H1 (cell line): Measurements from ENCODE around the gene COL6A2. TPM values are rescaled to one million over a fixed set of nuclear protein-coding genes. Genes with fewer than 3 reads are reported as not detected.

Experiments used
- CTCF ChIA-PET: fragments of 300-600 bp; sonication (Branson Sonifier 250); formaldehyde crosslinking; loops from one replicate; lab custom pipeline; 2021; ENCODE audit not compliant: partially characterized antibody; lab: Charles Lee
- POLR2A ChIA-PET: fragments of 300-600 bp; sonication (Branson Sonifier 250); formaldehyde crosslinking; loops from one replicate; lab custom pipeline; 2021; ENCODE audit warnings: inconsistent platforms; ENCODE audit not compliant: partially characterized antibody; lab: Charles Lee
- DNase-seq, 2 experiments: peaks; one replicate each; pipeline versions ENCODE4 v3.0.0 to v3.0.0-alpha.2; 2010 to 2022; ENCODE audit warnings: low spot score in 2 of 2, low read depth in 1 of 2, mixed read lengths in 1 of 2
- FAIRE-seq: peaks from 2 replicates; lab custom pipeline; 2011; peaks lifted over from hg19 to GRCh38; lab: Jason Lieb, UNC
- H2AFZ ChIP-seq: 2 replicates; pipeline ENCODE4 v1.8.1; 2012; ENCODE audit warnings: low read length, inconsistent platforms
- H2AK5ac ChIP-seq: 2 replicates; pipeline ENCODE4 v1.6.1; 2013; ENCODE audit warnings: low read depth, low read length
- H2BK120ac ChIP-seq: replicated peaks from 2 replicates; pipeline ENCODE3; 2013; ENCODE audit warnings: low read depth, low read length, inconsistent platforms
- H2BK12ac ChIP-seq: 2 replicates; pipeline ENCODE4 v1.6.1; 2013; ENCODE audit warnings: low read depth, low read length
- H2BK15ac ChIP-seq: 2 replicates; pipeline ENCODE4 v1.6.1; 2013; ENCODE audit warnings: low read length
- H2BK20ac ChIP-seq: 2 replicates; pipeline ENCODE4 v1.6.1; 2013; ENCODE audit warnings: low read length
- H2BK5ac ChIP-seq: 2 replicates; pipeline ENCODE4 v1.6.1; 2013; ENCODE audit warnings: low read depth, low read length
- H3K14ac ChIP-seq: 2 replicates; pipeline ENCODE4 v1.6.1; 2013; ENCODE audit warnings: inconsistent platforms; ENCODE audit not compliant: insufficient read length
- H3K18ac ChIP-seq: 2 replicates; pipeline ENCODE4 v1.6.1; 2013; ENCODE audit warnings: low read length; ENCODE audit errors: extremely low read depth
- H3K23ac ChIP-seq: 2 replicates; pipeline ENCODE4 v1.6.1; 2013; ENCODE audit warnings: inconsistent platforms; ENCODE audit not compliant: insufficient read length
- H3K23me2 ChIP-seq: 2 replicates; pipeline ENCODE4 v1.6.1; 2013; ENCODE audit warnings: low read depth, low read length
- H3K27ac ChIP-seq: 2 replicates; pipeline ENCODE4 v1.6.1; 2011; ENCODE audit warnings: low read depth, low read length, inconsistent platforms
- H3K27me3 ChIP-seq, 4 experiments: replicated peaks in 1 of 4; 1 replicate in 1 of 4; 2 replicates in 3 of 4; pipeline versions ENCODE4 v1.6.1 to v1.8.1; 2011 to 2013; ENCODE audit warnings: low read length in 3 of 4, mild to moderate bottlenecking in 3 of 4, inconsistent platforms in 2 of 4, mixed read lengths in 2 of 4, moderate library complexity in 1 of 4; ENCODE audit not compliant: control insufficient read depth in 3 of 4, insufficient read depth in 3 of 4; ENCODE audit errors: extremely low read depth in 1 of 4
- H3K36me3 ChIP-seq, 4 experiments: 2 replicates each; pipeline versions ENCODE4 v1.6.1 to v1.8.1; 2011 to 2013; ENCODE audit warnings: mild to moderate bottlenecking in 4 of 4, low read length in 3 of 4, moderate library complexity in 2 of 4, control low read depth in 1 of 4, inconsistent platforms in 1 of 4; ENCODE audit not compliant: insufficient read depth in 4 of 4, control insufficient read depth in 2 of 4
- H3K4ac ChIP-seq: replicated peaks from 2 replicates; pipeline ENCODE3; 2013; ENCODE audit warnings: low read length, low read depth, mixed read lengths, inconsistent platforms; ENCODE audit not compliant: insufficient read length
- H3K4me1 ChIP-seq, 4 experiments: replicated peaks in 1 of 4; 1 replicate in 1 of 4; 2 replicates in 3 of 4; pipeline versions ENCODE4 v1.6.1 to v1.8.1; 2011 to 2013; ENCODE audit warnings: low read length in 3 of 4, inconsistent platforms in 2 of 4, mixed read lengths in 1 of 4; ENCODE audit not compliant: insufficient read depth in 4 of 4, control insufficient read depth in 3 of 4
- H3K4me2 ChIP-seq, 2 experiments: 2 replicates each; pipeline versions ENCODE4 v1.6.1 to v1.8.1; 2011 to 2013; ENCODE audit warnings: low read depth in 2 of 2, low read length in 2 of 2, control low read depth in 1 of 2, inconsistent platforms in 1 of 2, mild to moderate bottlenecking in 1 of 2; ENCODE audit not compliant: insufficient read depth in 1 of 2
- H3K4me3 ChIP-seq, 4 experiments: fragments of 200-600, 300-600 bp in 1 of 4; sonication (generic), shearing (Covaris generic), sonication (Bioruptor Twin) in 1 of 4; 2 replicates each; pipeline versions ENCODE4 v1.5.1 to v1.8.1; 2011 to 2016; ENCODE audit warnings: low read length in 4 of 4, low read depth in 3 of 4, control low read depth in 2 of 4, inconsistent platforms in 2 of 4, mild to moderate bottlenecking in 2 of 4, mixed read lengths in 1 of 4, moderate library complexity in 1 of 4; ENCODE audit not compliant: insufficient read depth in 2 of 4; ENCODE audit errors: extremely low read depth in 1 of 4
- H3K56ac ChIP-seq: replicated peaks from 2 replicates; pipeline ENCODE3; 2013; ENCODE audit warnings: low read depth, mild to moderate bottlenecking, mixed read lengths, low read length, inconsistent platforms; ENCODE audit not compliant: insufficient read length
- H3K79me1 ChIP-seq: 2 replicates; pipeline ENCODE4 v1.6.1; 2013; ENCODE audit warnings: low read depth, low read length, control low read depth
- H3K79me2 ChIP-seq, 2 experiments: 2 replicates each; pipeline versions ENCODE4 v1.6.1 to v1.8.1; 2012 to 2013; ENCODE audit warnings: low read length in 2 of 2, mild to moderate bottlenecking in 2 of 2, inconsistent platforms in 1 of 2; ENCODE audit not compliant: insufficient read depth in 2 of 2, control insufficient read depth in 1 of 2
- H3K9ac ChIP-seq, 4 experiments: replicated peaks in 1 of 4; 1 replicate in 1 of 4; 2 replicates in 3 of 4; pipeline versions ENCODE4 v1.6.1 to v1.8.1; 2011 to 2013; ENCODE audit warnings: low read depth in 3 of 4, low read length in 3 of 4, control low read depth in 2 of 4, mild to moderate bottlenecking in 2 of 4, moderate library complexity in 2 of 4, inconsistent platforms in 1 of 4; ENCODE audit errors: extremely low read depth in 1 of 4
- H3K9me3 ChIP-seq, 2 experiments: 2 replicates each; pipeline versions ENCODE4 v1.6.1 to v1.8.1; 2012 to 2013; ENCODE audit warnings: mild to moderate bottlenecking in 2 of 2, moderate library complexity in 2 of 2, control low read depth in 1 of 2, inconsistent platforms in 1 of 2, low read depth in 1 of 2, low read length in 1 of 2, mixed read lengths in 1 of 2; ENCODE audit not compliant: insufficient read depth in 2 of 2
- H4K20me1 ChIP-seq, 2 experiments: replicated peaks in 1 of 2; 2 replicates each; pipeline versions ENCODE3 to v1.8.1; 2011 to 2013; ENCODE audit warnings: inconsistent platforms in 2 of 2, low read length in 2 of 2, mild to moderate bottlenecking in 1 of 2; ENCODE audit not compliant: insufficient read depth in 2 of 2, control insufficient read depth in 1 of 2
- H4K5ac ChIP-seq: 2 replicates; pipeline ENCODE4 v1.6.1; 2013; ENCODE audit warnings: low read length, low read depth, mixed read lengths, inconsistent platforms; ENCODE audit not compliant: insufficient read length
- H4K8ac ChIP-seq: 2 replicates; pipeline ENCODE4 v1.8.0; 2013; ENCODE audit warnings: mild to moderate bottlenecking, moderate library complexity, low read length, inconsistent platforms; ENCODE audit not compliant: insufficient read depth; ENCODE audit errors: extremely low read depth
- H4K91ac ChIP-seq: replicated peaks from 2 replicates; pipeline ENCODE3; 2013; ENCODE audit warnings: low read length, mixed read lengths, inconsistent platforms; ENCODE audit not compliant: insufficient read length
- CTCF ChIP-seq, 3 experiments: IDR thresholded peaks; 1 replicate in 2 of 3; 2 replicates in 1 of 3; pipeline versions ENCODE4 v1.5.1 to v1.6.1; 2011; ENCODE audit warnings: low read length in 3 of 3, mild to moderate bottlenecking in 3 of 3, inconsistent platforms in 2 of 3, low read depth in 1 of 3, moderate library complexity in 1 of 3; ENCODE audit not compliant: insufficient read depth in 1 of 3; ENCODE audit errors: control extremely low read depth in 1 of 3
- EP300 ChIP-seq, 2 experiments: IDR thresholded peaks; 1 replicate in 1 of 2; 2 replicates in 1 of 2; pipeline ENCODE4 v1.6.1; 2011 to 2012; ENCODE audit warnings: low read depth in 2 of 2, low read length in 2 of 2, mild to moderate bottlenecking in 2 of 2, borderline replicate concordance in 1 of 2, inconsistent platforms in 1 of 2, moderate library complexity in 1 of 2
- EZH2 ChIP-seq: fragments of 200-600 bp; sonication (generic); IDR thresholded peaks from 2 replicates; pipeline ENCODE4 v1.7.1; 2012; ENCODE audit warnings: low read depth, mild to moderate bottlenecking, moderate library complexity, low read length, inconsistent platforms; ENCODE audit not compliant: severe bottlenecking
- PHF8 ChIP-seq: fragments of 200-600 bp; sonication (generic); conservative IDR thresholded peaks from 2 replicates; pipeline ENCODE4 v1.7.1; 2012; ENCODE audit warnings: low read depth, mild to moderate bottlenecking, inconsistent platforms, low read length, moderate library complexity
- RAD21 ChIP-seq, 2 experiments: IDR thresholded peaks in 1 of 2; conservative IDR thresholded peaks in 1 of 2; 2 replicates each; pipeline ENCODE4 v1.6.1; 2011; ENCODE audit warnings: low read depth in 2 of 2, low read length in 2 of 2, improper control_type of control experiment in 1 of 2, inconsistent platforms in 1 of 2, mild to moderate bottlenecking in 1 of 2, moderate library complexity in 1 of 2
- SIN3A ChIP-seq, 2 experiments: IDR thresholded peaks in 1 of 2; conservative IDR thresholded peaks in 1 of 2; 2 replicates each; pipeline ENCODE4 v1.6.1; 2011 to 2012; ENCODE audit warnings: low read length in 2 of 2, improper control_type of control experiment in 1 of 2, low read depth in 1 of 2, mild to moderate bottlenecking in 1 of 2
- SP4 ChIP-seq: IDR thresholded peaks from 2 replicates; pipeline ENCODE4 v1.6.1; 2012; ENCODE audit warnings: low read length, inconsistent platforms
- WGBS, 2 experiments: shearing (Covaris generic) in 1 of 2; methylation state at CpG; one replicate each; pipeline versions ENCODE4 v1.1.6 to v1.1.7; 2013 to 2015; ENCODE audit warnings: low lambda C conversion rate in 2 of 2, mixed read lengths in 2 of 2, inconsistent platforms in 1 of 2, low coverage in 1 of 2, missing lambda C conversion rate in 1 of 2; ENCODE audit not compliant: insufficient replicate concordance in 2 of 2, insufficient coverage in 1 of 2, insufficient read length in 1 of 2; ENCODE audit errors: extremely low coverage in 1 of 2, missing lambda C conversion rate in 1 of 2; 5-methylcytosine and 5-hydroxymethylcytosine counted together
- polyA plus RNA-seq, 7 experiments: library from polyadenylated mRNA; depleted of rRNA in 3 of 7; stranded (reverse) in 5 of 7; unstranded in 2 of 7; fragments of >200 nt in 5 of 7; fragments of 200-250 nt in 2 of 7; gene quantifications; 1 replicate in 5 of 7; 2 replicates in 1 of 7; 4 replicates in 1 of 7; pipeline versions ENCODE4 v1.2.1 to v1.2.3, GENCODE V29; 2011 to 2013; ENCODE audit warnings: missing spikeins in 2 of 7, mixed read lengths in 2 of 7
- total RNA-seq: library from RNA; stranded (reverse); fragmentation: NEBNext Ultra II Directional; extraction: Animal tissue kit (Norgen Biotek cat#: 25700); gene quantifications from 2 replicates; pipeline ENCODE4 v1.2.1, GENCODE V29; 2021

The COL6A2 gene
- total and polyA plus RNA-seq, 2 of the 8 experiments (the other 6 are each of a cell fraction or from before 2014, with no cell fraction given): 60.1 to 62.7 TPM

GRCh38 chr21:46110499-46111192 lies 12.7 kb downstream of the COL6A2 start:
- H4K91ac ChIP-seq: no peak overlapping the region
- H3K23me2 ChIP-seq: no peaks in the 10 kb centered on the region
- no peak overlapping the region for H2BK12ac ChIP-seq
- H3K4me1 ChIP-seq: peaks cover 0 to 2% (median under 1%) of the 10 kb centered on the region in 4 experiments; a peak in 2 of 7 replicates
- ChIA-PET CTCF (interaction anchor here (1.2 to 2.6 kb wide), 4 partner anchors 12 to 153 kb away, joined by 3 to 19 read pairs (median 4); no protein-coding TSS in a partner anchor), POLR2A (interaction anchor here (1.1 kb wide), 1 partner anchor 22 kb away, joined by 3 read pairs; no protein-coding TSS in a partner anchor)
- H3K27ac ChIP-seq: no peak overlapping the region
- H4K20me1 ChIP-seq: peaks cover 0 to 6% of the 10 kb centered on the region in 2 experiments
- no peak overlapping the region for H3K23ac ChIP-seq
- H3K9me3 ChIP-seq: peaks cover 7 to 8% of the 10 kb centered on the region in 2 experiments; a peak in 2 of 4 replicates
- H3K79me1 ChIP-seq: no peaks in the 10 kb centered on the region
- H2BK120ac ChIP-seq: no peak overlapping the region
- H3K14ac ChIP-seq: no peak overlapping the region
- no peak overlapping the region; the same call in 1 of the 2 replicates for H2BK5ac ChIP-seq
- H3K4me3 ChIP-seq: no peak overlapping the region
- H4K5ac ChIP-seq: no peak overlapping the region
- no peak overlapping the region; the same call in 1 of the 2 replicates for H3K18ac ChIP-seq
- no peak overlapping the region for H3K4ac ChIP-seq
- H2BK20ac ChIP-seq: no peak overlapping the region
- no peak overlapping the region for H3K4me2 ChIP-seq
- TF ChIP-seq RAD21 (IDR thresholded peaks at IDR 0.05 in 1 of 2, conservative IDR thresholded peaks at IDR 0.05 in 1 of 2; ENCODE audit: low read depth in 2 of 2, low read length in 2 of 2) (peak; percentile 47 to 53), SIN3A (conservative IDR thresholded peaks at IDR 0.05 in 1 of 2, IDR thresholded peaks at IDR 0.05 in 1 of 2; ENCODE audit: low read depth in 1 of 2, low read length in 2 of 2) (no peak), PHF8 (no peak), CTCF (IDR thresholded peaks at IDR 0.05; ENCODE audit: control extremely low read depth in 1 of 3, insufficient read depth in 1 of 3, low read depth in 1 of 3, low read length in 3 of 3) (peak in 2 of 3 experiments; percentile 16 to 24; a peak in 2 of 4 replicates), SP4 (no peak), EZH2 (no peak), EP300 (IDR thresholded peaks at IDR 0.05; ENCODE audit: borderline replicate concordance in 1 of 2, low read depth in 2 of 2, low read length in 2 of 2) (no peak)
- 0 out of 2 replicates have a peak overlapping the region, but pooled peaks have one; percentile 16 for H2BK15ac ChIP-seq
- no peaks in the 10 kb centered on the region for H3K27me3 ChIP-seq
- 0 out of 2 replicates have a peak overlapping the region, but pooled peaks have one; percentile 65 for H2AK5ac ChIP-seq
- no peaks in the 10 kb centered on the region for H3K79me2 ChIP-seq
- FAIRE-seq (no peak), DNase-seq (peak in 1 of 2 experiments; percentile 52)
- peaks cover 0 to 22% (median 2%) of the 10 kb centered on the region in 4 experiments; a peak in 5 of 8 replicates for H3K36me3 ChIP-seq
- no peak overlapping the region for H4K8ac ChIP-seq
- H3K56ac ChIP-seq: no peak overlapping the region
- 81% methylated on average over 20 of the region's 20 CpGs; no CpG with 5 or more reads in 1 of the 2 experiments for WGBS, 2 experiments
- H2AFZ ChIP-seq: no peak overlapping the region
- H3K9ac ChIP-seq: no peak overlapping the region
